Osteoblast (primary cell): ENCODE data around the gene GRAMD1A. TPM values are rescaled to one million over a fixed set of nuclear protein-coding genes. Genes with fewer than 3 reads are reported as not detected.

Source experiments
- total RNA-seq: library from RNA; depleted of rRNA; stranded (reverse); fragments of >200 nt; gene quantifications from 2 replicates; pipeline ENCODE4 v1.2.3, GENCODE V29; 2012

GRAMD1A gene
- total RNA-seq, 1 donor: 29.7 TPM

Other genes with a start within 250 kb of the GRAMD1A start
- 5.3 and 8.0 TPM in 2 replicates for gene ZNF599, start 227.1 kb upstream of the GRAMD1A start, total RNA-seq
- 3.8 and 4.3 TPM in 2 replicates for gene ZNF30, start 73.4 kb upstream of the GRAMD1A start, total RNA-seq
- gene ZNF792, start 36.1 kb upstream of the GRAMD1A start, total RNA-seq: 6.2 TPM in 2 replicates
- gene SCN1B, start 30.1 kb downstream of the GRAMD1A start, total RNA-seq: 4.7 and 5.6 TPM in 2 replicates
- under 0.01 and 0.29 TPM in 2 replicates for gene HPN, start 41.4 kb downstream of the GRAMD1A start, total RNA-seq
- gene FXYD3, start 115.5 kb downstream of the GRAMD1A start, total RNA-seq: not detected in 2 replicates
- 0.59 and 0.72 TPM in 2 replicates for gene LGI4, start 134.7 kb downstream of the GRAMD1A start, total RNA-seq
- not detected in 2 replicates for gene FXYD1, start 138.5 kb downstream of the GRAMD1A start, total RNA-seq
- not detected in 2 replicates for gene FXYD7, start 142.9 kb downstream of the GRAMD1A start, total RNA-seq
- gene FXYD5, start 154.4 kb downstream of the GRAMD1A start, total RNA-seq: 29.0 and 32.4 TPM in 2 replicates
- not detected in 2 replicates for gene FAM187B, start 228.4 kb downstream of the GRAMD1A start, total RNA-seq
- gene LSR, start 248.7 kb downstream of the GRAMD1A start, total RNA-seq: 0.29 and 0.36 TPM in 2 replicates